GM23248 (cell line): ENCODE data around the gene CD52. TPM values are rescaled to one million over a fixed set of nuclear protein-coding genes. Genes with fewer than 3 reads are reported as not detected.

Experiments used
- DNase-seq: peaks from one replicate; pipeline ENCODE4 v3.0.0-alpha.2; 2015
- H2AFZ ChIP-seq: fragments of 200-600 bp; sonication (generic); 2 replicates; pipeline ENCODE4 v1.6.1; 2016; ENCODE audit warnings: antibody characterized with exemption
- H3F3A ChIP-seq: fragments of 200-600 bp; sonication (generic); 2 replicates; pipeline ENCODE4 v1.6.1; 2016; ENCODE audit warnings: mild to moderate bottlenecking, antibody characterized with exemption, mixed run types; ENCODE audit not compliant: insufficient read depth
- H3K27ac ChIP-seq: fragments of 200-600 bp; sonication (generic); 2 replicates; pipeline ENCODE4 v1.5.1; 2016; ENCODE audit warnings: mild to moderate bottlenecking
- H3K27me3 ChIP-seq: fragments of 200-600 bp; sonication (generic); replicated peaks from 2 replicates; pipeline ENCODE4 v1.6.1; 2016; ENCODE audit warnings: mild to moderate bottlenecking; ENCODE audit not compliant: insufficient read depth
- H3K36me3 ChIP-seq: fragments of 200-600 bp; sonication (generic); 2 replicates; pipeline ENCODE4 v1.6.1; 2016; ENCODE audit warnings: low read depth, mild to moderate bottlenecking
- H3K4me1 ChIP-seq: fragments of 200-600 bp; sonication (generic); 2 replicates; pipeline ENCODE4 v1.6.1; 2016; ENCODE audit warnings: mild to moderate bottlenecking; ENCODE audit not compliant: insufficient read depth
- H3K4me2 ChIP-seq: fragments of 200-600 bp; sonication (generic); one replicate; pipeline ENCODE4 v1.6.1; 2016; ENCODE audit warnings: mild to moderate bottlenecking; ENCODE audit not compliant: unreplicated experiment
- H3K4me3 ChIP-seq: fragments of 200-600 bp; sonication (generic); 2 replicates; pipeline ENCODE4 v1.5.1; 2016; ENCODE audit warnings: mild to moderate bottlenecking
- H3K79me2 ChIP-seq: fragments of 200-600 bp; sonication (generic); 2 replicates; pipeline ENCODE4 v1.6.1; 2016; ENCODE audit warnings: mild to moderate bottlenecking; ENCODE audit not compliant: insufficient read depth
- H3K9ac ChIP-seq: fragments of 200-600 bp; sonication (generic); 2 replicates; pipeline ENCODE4 v1.6.1; 2016; ENCODE audit warnings: mild to moderate bottlenecking
- H3K9me2 ChIP-seq: fragments of 200-600 bp; sonication (generic); 2 replicates; pipeline ENCODE4 v1.6.1; 2016; ENCODE audit warnings: mixed run types, mild to moderate bottlenecking, moderate library complexity; ENCODE audit not compliant: insufficient read depth
- H3K9me3 ChIP-seq: fragments of 200-600 bp; sonication (generic); one replicate; pipeline ENCODE4 v1.6.1; 2017; ENCODE audit warnings: low read depth
- H4K20me1 ChIP-seq: fragments of 200-600 bp; sonication (generic); 2 replicates; pipeline ENCODE4 v1.6.0; 2016; ENCODE audit not compliant: insufficient read depth
- EZH2 ChIP-seq: fragments of 200-600 bp; sonication (generic); IDR thresholded peaks from 2 replicates; pipeline ENCODE4 v1.6.1; 2018; ENCODE audit warnings: antibody characterized with exemption, mild to moderate bottlenecking; ENCODE audit not compliant: insufficient read depth, poor library complexity, severe bottlenecking
- EZH2phosphoT487 ChIP-seq: fragments of 200-600 bp; sonication (generic); IDR thresholded peaks from 2 replicates; pipeline ENCODE4 v1.6.1; 2018; ENCODE audit warnings: antibody characterized with exemption, moderate library complexity, mild to moderate bottlenecking, low read depth; ENCODE audit not compliant: insufficient read depth
- WGBS, 2 experiments: methylation state at CpG; one replicate each; pipeline ENCODE4 v1.1.6; 2015 to 2017; ENCODE audit warnings: low lambda C conversion rate in 2 of 2, low coverage in 1 of 2; ENCODE audit errors: missing lambda C conversion rate in 2 of 2; 5-methylcytosine and 5-hydroxymethylcytosine counted together
- in situ Hi-C: fragments of 300-500 bp; cut with MboI; formaldehyde crosslinking; loops from 2 replicates; pipeline ENCODE4 v1.15.0; 2020
- polyA plus RNA-seq: library from polyadenylated mRNA; unstranded; fragments of >200 nt; fragmentation: Nextera tagmentation; extraction: Ambion mirVana; gene quantifications from 2 replicates; pipeline ENCODE4 v1.2.1, GENCODE V29; 2016
- total RNA-seq: library from RNA; depleted of rRNA; stranded (reverse); fragments of >200 nt; shearing (Covaris generic); gene quantifications from 2 replicates; pipeline ENCODE4 v1.2.3, GENCODE V29; 2014

Gene CD52
- total and polyA plus RNA-seq, 2 experiments from 2014 or later = not detected

DNA sequence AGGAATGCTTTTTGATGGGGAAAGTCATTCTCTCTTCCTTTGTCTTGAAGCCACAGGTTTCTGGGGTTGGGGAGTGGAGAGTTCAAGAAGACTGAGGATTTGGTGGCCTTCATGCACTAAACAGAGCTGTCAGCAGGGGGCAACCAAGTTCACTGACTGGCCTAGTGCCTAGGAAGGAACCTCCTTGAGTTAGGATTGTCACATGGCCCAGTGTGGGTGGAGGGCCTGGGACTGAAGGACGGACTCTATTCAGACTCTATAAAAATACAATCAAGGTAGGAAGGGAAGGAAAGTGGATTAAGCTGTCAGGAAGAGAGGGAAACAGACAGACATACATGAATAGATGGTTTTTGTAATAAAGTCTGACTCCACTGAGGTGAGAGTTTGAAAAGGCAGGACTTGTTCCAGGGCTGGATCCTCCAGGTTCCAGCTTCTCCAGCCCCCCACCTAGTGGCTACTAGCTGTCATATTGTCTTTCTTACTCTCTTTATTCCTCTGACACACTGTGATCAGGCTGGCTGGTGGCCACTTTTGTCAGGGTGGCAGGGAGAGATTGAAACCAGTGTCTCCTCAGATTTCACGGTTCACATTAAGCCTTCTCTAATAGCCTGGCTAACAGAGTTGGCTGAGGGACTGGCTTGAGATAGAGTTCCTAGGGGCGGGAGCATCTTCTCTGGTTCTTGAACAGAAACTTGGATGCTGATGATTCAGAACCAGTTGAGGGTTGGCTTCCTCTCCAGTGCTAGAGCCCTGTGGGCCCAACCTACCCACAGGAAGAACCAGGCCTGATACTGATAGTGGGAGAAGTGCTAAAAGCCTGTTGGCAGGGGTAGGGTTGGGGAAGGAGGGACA lies 42.0 kb upstream of the CD52 start:
- Histone ChIP-seq H3K27me3 (no peaks in the 10 kb centered on the region), H3K36me3 (no peaks in the 10 kb centered on the region), H3K79me2 (peaks cover 9% of the 10 kb centered on the region), H3K4me3 (peak overlapping the region; percentile 49), H3K4me2 (peak overlapping the region; percentile 73), H4K20me1 (no peaks in the 10 kb centered on the region), H3F3A (peaks cover 55% of the 10 kb centered on the region), H3K27ac (peak overlapping the region; percentile 95), H3K9me3 (no peaks in the 10 kb centered on the region), H2AFZ (peak overlapping the region; percentile 73), H3K4me1 (peaks cover 48% of the 10 kb centered on the region), H3K9me2 (no peaks in the 10 kb centered on the region), H3K9ac (peak overlapping the region; percentile 75)
- in situ Hi-C loops = no loop called here
- WGBS, 2 experiments = 1 to 4% methylated on average over 3 of the region's 3 CpGs
- peak; percentile 97 for DNase-seq
- TF ChIP-seq EZH2phosphoT487 (no peak), EZH2 (no peak)

DNA sequence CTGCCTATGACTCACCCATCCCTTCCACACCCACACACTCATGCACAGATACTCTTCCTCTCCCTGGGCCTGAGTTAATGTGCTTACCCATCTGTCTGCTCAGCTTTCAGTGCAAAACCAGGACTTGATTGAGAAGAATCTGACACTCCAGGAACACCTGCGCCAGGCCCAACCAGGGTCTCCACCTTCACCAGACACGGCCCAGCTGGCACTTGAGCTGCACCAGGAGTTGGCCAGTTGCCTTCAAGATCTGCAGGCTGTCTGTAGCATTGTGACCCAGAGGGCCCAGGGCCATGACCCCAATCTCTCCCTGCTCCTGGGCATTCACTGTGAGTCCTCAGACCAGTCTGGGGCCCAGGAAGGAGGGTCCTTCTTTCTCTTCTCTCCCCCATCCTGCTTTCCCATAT lies 41.3 kb upstream of the CD52 start:
- no peak overlapping the region; the same call in 1 of the 2 replicates for H3K4me3 ChIP-seq
- H3K9ac ChIP-seq = peak overlapping the region; percentile 75; the same call in 1 of the 2 replicates
- H3K36me3 ChIP-seq = 0 out of 2 replicates have a peak, but pooled peaks cover 5% of the 10 kb centered on the region
- H3K27me3 ChIP-seq = no peaks in the 10 kb centered on the region
- no peak for TF ChIP-seq EZH2phosphoT487
- no peak for TF ChIP-seq EZH2
- peaks cover 15% of the 10 kb centered on the region for H3K79me2 ChIP-seq
- in situ Hi-C loops = no loop called here
- no peaks in the 10 kb centered on the region for H3K9me2 ChIP-seq
- H3K4me2 ChIP-seq = peak overlapping the region; percentile 73
- H2AFZ ChIP-seq = no peak overlapping the region
- WGBS, 2 experiments = 4 to 8% methylated on average over 2 of the region's 2 CpGs
- H3K27ac ChIP-seq = peak overlapping the region; percentile 95
- H3K9me3 ChIP-seq = no peaks in the 10 kb centered on the region
- H3F3A ChIP-seq = peaks cover 59% of the 10 kb centered on the region
- no peaks in the 10 kb centered on the region for H4K20me1 ChIP-seq
- peaks cover 53% of the 10 kb centered on the region for H3K4me1 ChIP-seq
- DNase-seq = no peak

GRCh38 chr1:26277261-26277661 lies 40.5 kb upstream of the CD52 start:
- WGBS, 2 experiments = 55 to 58% methylated on average over 3 of the region's 3 CpGs
- H3F3A ChIP-seq = peaks cover 64% of the 10 kb centered on the region
- H2AFZ ChIP-seq = no peak overlapping the region
- peaks cover 3% of the 10 kb centered on the region; the same call in 1 of the 2 replicates for H4K20me1 ChIP-seq
- TF ChIP-seq EZH2phosphoT487 (no peak), EZH2 (no peak)
- H3K9me3 ChIP-seq = no peaks in the 10 kb centered on the region
- no peaks in the 10 kb centered on the region for H3K27me3 ChIP-seq
- H3K36me3 ChIP-seq = 0 out of 2 replicates have a peak, but pooled peaks cover 8% of the 10 kb centered on the region
- peaks cover 23% of the 10 kb centered on the region for H3K79me2 ChIP-seq
- DNase-seq = no peak
- H3K27ac ChIP-seq = peak overlapping the region; percentile 95
- in situ Hi-C loops = no loop called here
- peak overlapping the region; percentile 36 for H3K4me2 ChIP-seq
- no peak overlapping the region for H3K4me3 ChIP-seq
- no peaks in the 10 kb centered on the region for H3K9me2 ChIP-seq
- peaks cover 58% of the 10 kb centered on the region for H3K4me1 ChIP-seq
- peak overlapping the region; percentile 87; the same call in 1 of the 2 replicates for H3K9ac ChIP-seq

GRCh38 chr1:26277719-26278118 lies 40.0 kb upstream of the CD52 start:
- H3K4me2 ChIP-seq = peak overlapping the region; percentile 36
- no peaks in the 10 kb centered on the region for H3K9me2 ChIP-seq
- H3K4me3 ChIP-seq = no peak overlapping the region
- DNase-seq = peak; percentile 11
- WGBS, 2 experiments = 87 to 100% methylated on average over 1 of the region's 1 CpG
- H3K27ac ChIP-seq = peak overlapping the region; percentile 95
- peaks cover 61% of the 10 kb centered on the region for H3K4me1 ChIP-seq
- H3F3A ChIP-seq = peaks cover 66% of the 10 kb centered on the region
- H3K79me2 ChIP-seq = peaks cover 28% of the 10 kb centered on the region
- TF ChIP-seq EZH2 (no peak), EZH2phosphoT487 (no peak)
- H2AFZ ChIP-seq = no peak overlapping the region
- peak overlapping the region; percentile 87 for H3K9ac ChIP-seq
- 0 out of 2 replicates have a peak, but pooled peaks cover 8% of the 10 kb centered on the region for H3K36me3 ChIP-seq
- no peaks in the 10 kb centered on the region for H3K9me3 ChIP-seq
- no peaks in the 10 kb centered on the region for H3K27me3 ChIP-seq
- in situ Hi-C loops = no loop called here
- H4K20me1 ChIP-seq = peaks cover 3% of the 10 kb centered on the region; the same call in 1 of the 2 replicates
